Esophagus squamous epithelium (tissue), 4 donors: ENCODE data around the gene FAM13B.

Experiments
- POLR2A ChIP-seq, 4 donors: fragments of 450-650 bp; IDR thresholded peaks; one replicate each; pipeline ENCODE4 v1.6.1; 2017; ENCODE audit warnings: antibody characterized with exemption in 4 of 4, mild to moderate bottlenecking in 4 of 4, moderate library complexity in 3 of 4
- TF ChIP-seq, protein P1 (sequence below), 6 experiments: fragments of 450-650 bp in 4 of 6; fragments of 200-600 bp in 2 of 6; sonication (generic) in 2 of 6; IDR thresholded peaks; one replicate each; pipeline ENCODE4 v1.5.1; 2016 to 2019; ENCODE audit warnings: antibody characterized with exemption in 6 of 6, mild to moderate bottlenecking in 4 of 6, moderate library complexity in 4 of 6

DNA sequence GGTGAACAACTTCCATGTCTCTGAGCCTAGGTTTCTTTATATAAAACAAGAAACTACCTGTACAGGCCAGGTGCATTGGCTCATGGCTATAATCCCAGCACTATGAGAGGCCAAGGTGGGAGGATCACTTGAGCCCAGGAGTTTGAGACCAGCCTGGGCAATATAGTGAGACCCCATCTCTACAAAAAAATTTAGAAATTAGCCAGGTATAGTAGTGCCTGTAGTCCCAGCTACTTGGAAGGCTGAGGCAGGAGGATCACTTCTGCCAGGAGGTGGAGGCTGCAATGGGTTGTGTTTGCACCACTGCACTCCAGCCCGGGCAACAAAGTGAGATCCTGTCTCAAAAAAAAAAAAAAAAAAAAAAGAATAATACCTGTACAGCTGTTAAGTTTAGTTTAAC, 11.1 kb downstream of the FAM13B start:
- TF ChIP-seq POLR2A (IDR thresholded peaks at IDR 0.05), result no peak
- TF ChIP-seq, protein P1, sequence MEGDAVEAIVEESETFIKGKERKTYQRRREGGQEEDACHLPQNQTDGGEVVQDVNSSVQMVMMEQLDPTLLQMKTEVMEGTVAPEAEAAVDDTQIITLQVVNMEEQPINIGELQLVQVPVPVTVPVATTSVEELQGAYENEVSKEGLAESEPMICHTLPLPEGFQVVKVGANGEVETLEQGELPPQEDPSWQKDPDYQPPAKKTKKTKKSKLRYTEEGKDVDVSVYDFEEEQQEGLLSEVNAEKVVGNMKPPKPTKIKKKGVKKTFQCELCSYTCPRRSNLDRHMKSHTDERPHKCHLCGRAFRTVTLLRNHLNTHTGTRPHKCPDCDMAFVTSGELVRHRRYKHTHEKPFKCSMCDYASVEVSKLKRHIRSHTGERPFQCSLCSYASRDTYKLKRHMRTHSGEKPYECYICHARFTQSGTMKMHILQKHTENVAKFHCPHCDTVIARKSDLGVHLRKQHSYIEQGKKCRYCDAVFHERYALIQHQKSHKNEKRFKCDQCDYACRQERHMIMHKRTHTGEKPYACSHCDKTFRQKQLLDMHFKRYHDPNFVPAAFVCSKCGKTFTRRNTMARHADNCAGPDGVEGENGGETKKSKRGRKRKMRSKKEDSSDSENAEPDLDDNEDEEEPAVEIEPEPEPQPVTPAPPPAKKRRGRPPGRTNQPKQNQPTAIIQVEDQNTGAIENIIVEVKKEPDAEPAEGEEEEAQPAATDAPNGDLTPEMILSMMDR (IDR thresholded peaks at IDR 0.05), result no peak
